ENCODE results near the gene NEK11.
"Not testable (repeated sequence)": the region's sequence is repeated elsewhere in the genome, so short reads cannot be mapped to it uniquely, and the experiment has no call there.

Gene NEK11

DNA sequence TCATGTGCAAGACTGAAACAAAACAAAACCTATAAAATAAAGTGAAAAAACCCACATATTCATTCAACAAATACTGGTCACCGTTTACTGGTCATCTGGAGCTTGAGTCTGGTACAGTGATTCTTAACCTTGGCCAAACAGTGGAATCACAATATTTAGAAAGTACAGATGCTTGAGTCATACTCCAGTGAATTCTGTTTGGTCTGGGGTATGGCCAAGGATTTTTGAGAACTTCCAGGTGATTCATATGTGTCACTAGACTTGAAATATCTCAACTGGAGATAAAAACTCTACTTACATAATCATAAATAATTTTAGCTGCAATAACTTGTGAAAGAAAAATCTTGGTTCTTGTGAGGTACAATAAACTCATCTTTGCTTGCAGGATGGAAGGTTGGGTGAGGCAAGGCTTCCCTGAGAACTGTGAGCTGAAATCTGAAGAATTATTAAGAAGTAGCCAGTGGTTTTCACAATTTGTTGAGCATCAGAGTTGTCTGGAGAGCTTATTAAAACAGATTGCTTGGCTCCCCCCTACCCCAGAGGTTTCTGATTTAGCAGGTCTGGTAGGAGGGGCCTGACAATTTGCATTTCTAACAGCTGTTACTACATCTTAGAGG lies 9.6 kb downstream of the NEK11 start:
- TF ChIP-seq, protein P1, sequence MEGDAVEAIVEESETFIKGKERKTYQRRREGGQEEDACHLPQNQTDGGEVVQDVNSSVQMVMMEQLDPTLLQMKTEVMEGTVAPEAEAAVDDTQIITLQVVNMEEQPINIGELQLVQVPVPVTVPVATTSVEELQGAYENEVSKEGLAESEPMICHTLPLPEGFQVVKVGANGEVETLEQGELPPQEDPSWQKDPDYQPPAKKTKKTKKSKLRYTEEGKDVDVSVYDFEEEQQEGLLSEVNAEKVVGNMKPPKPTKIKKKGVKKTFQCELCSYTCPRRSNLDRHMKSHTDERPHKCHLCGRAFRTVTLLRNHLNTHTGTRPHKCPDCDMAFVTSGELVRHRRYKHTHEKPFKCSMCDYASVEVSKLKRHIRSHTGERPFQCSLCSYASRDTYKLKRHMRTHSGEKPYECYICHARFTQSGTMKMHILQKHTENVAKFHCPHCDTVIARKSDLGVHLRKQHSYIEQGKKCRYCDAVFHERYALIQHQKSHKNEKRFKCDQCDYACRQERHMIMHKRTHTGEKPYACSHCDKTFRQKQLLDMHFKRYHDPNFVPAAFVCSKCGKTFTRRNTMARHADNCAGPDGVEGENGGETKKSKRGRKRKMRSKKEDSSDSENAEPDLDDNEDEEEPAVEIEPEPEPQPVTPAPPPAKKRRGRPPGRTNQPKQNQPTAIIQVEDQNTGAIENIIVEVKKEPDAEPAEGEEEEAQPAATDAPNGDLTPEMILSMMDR (conservative IDR thresholded peaks at IDR 0.05; ENCODE audit: control insufficient read depth, insufficient read depth, low read depth, low read length): no peak
- DNase-seq (ENCODE audit: low read depth): peak; percentile 88

DNA sequence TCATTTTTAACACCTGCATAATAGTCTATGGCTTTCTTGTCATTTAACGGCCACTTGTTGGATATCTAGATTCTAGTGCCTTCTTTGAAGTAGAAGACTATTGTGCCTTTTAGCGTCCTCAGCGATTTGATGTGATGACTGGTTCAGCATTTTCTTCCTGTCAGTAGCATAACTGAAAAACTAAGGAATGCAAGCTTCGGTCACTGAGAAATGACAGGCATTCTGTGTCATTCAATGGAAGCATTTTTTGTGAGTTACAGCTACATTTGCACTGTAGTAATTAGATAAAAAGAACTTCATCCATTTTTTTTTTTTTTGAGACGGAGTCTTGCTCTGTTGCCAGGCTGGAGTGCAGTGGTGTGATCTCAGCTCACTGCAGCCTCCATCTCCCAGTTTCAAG lies 10.3 kb downstream of the NEK11 start:
- H3K4me3 ChIP-seq (ENCODE audit: control insufficient read depth, low read depth, low read length): no peak overlapping the region
- no peak for DNase-seq (ENCODE audit: low read depth)
- TF ChIP-seq, protein P1 (conservative IDR thresholded peaks at IDR 0.05; ENCODE audit: control insufficient read depth, insufficient read depth, low read depth, low read length): no peak

More for the DNA sequence above, 9.6 kb downstream of the NEK11 start:
- H3K4me3 ChIP-seq (ENCODE audit: control insufficient read depth, low read depth, low read length): no peak overlapping the region

DNA sequence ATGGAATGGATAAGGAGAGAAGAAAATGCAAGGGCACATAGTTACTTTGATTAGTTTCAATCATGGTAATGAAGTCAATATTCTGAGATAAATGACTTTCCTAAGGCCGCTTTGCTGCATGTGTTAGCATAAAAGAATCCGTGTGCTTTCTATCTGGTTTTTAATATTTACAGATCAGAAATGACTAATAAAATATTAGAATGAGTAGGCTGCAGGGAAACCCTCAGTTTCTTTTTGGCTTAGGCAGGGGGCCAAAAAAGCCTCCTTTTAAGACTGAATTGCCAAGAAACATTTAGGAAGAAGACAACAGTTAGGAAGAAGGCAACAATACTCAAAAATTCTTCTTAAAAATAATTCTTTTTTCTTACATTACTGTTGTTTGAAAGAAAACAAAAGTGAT lies 11.6 kb downstream of the NEK11 start:
- peak; percentile 57 for DNase-seq (ENCODE audit: low read depth)
- TF ChIP-seq, protein P1 (conservative IDR thresholded peaks at IDR 0.05; ENCODE audit: control insufficient read depth, insufficient read depth, low read depth, low read length): no peak
- no peak overlapping the region for H3K4me3 ChIP-seq (ENCODE audit: control insufficient read depth, low read depth, low read length)

DNA sequence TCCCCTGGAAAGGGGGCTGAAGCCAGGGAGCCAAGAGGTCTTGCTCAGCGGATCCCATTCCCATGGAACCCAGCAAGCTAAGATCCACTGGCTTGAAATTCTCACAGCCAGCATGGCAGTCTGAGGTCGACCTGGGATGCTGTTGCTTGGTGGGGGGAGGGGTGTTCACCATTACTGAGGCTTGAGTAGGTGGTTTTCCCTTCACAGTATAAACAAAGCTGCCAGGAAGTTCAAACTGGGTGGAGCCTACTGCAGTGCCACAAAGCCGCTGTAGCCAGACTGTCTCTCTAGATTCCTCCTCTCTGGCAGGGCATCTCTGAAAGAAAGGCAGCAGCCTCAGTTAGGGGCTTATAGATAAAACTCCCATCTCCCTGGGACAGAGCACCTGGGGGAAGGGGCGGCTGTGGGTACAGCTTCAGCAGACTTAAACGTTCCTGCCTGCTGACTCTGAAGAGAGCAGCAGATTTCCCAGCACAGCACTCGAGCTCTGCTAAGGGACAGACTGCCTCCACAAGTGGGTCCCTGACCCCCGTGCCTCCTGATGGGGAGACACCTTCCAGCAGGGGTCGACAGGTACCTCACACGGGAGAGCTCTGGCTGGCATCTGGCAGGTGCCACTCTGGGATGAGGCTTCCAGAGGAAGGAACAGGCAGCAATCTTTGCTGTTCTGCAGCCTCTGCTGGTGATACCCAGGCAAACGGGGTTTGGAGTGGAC lies 15.8 kb downstream of the NEK11 start:
- not testable (repeated sequence) for DNase-seq (ENCODE audit: low read depth); H3K4me3 ChIP-seq (ENCODE audit: control insufficient read depth, low read depth, low read length)

DNA sequence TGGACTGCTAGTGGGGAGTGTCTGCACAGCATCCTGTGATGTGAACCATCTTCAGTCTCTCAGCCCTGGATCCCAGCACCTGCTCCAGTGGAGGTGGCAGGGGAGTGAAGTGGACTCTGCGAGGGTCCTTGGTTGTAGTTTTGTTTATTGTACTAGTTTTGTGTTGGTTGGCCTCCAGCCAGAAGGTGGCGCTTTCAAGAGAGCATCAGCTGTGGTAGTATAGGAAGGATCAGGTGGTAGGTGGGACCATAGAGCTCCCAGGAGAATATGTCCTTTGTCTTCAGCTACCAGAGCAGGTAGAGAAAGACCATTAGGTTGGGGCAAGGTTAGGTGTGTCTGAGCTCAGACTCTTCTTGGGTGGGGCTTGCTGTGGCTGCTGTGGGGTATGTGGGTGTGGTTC lies 20.9 kb downstream of the NEK11 start:
- TF ChIP-seq, protein P1 (conservative IDR thresholded peaks at IDR 0.05; ENCODE audit: control insufficient read depth, insufficient read depth, low read depth, low read length): no peak
- DNase-seq (ENCODE audit: low read depth): no peak
- H3K4me3 ChIP-seq (ENCODE audit: control insufficient read depth, low read depth, low read length): no peak overlapping the region

DNA sequence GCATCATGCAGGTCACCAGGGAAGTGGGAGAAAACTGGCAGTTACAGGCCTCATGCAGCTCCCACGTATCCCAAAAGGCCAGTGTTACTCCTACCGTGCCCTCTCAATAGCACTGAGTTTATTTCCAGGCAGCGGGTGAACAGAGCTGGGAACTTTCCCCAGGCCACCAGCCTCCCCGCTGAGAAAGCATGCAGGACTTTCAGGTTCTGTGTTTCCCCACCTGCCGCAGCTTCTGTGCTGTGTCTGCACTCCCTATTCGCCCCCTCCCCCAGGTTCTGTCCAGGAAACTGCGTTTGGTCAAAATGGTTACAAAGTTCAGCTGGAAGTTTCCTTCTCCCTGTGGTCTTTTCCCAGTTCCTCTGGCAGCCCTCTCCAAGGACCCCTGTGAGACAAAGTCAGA lies 21.4 kb downstream of the NEK11 start:
- H3K4me3 ChIP-seq (ENCODE audit: control insufficient read depth, low read depth, low read length): no peak overlapping the region
- TF ChIP-seq, protein P1 (conservative IDR thresholded peaks at IDR 0.05; ENCODE audit: control insufficient read depth, insufficient read depth, low read depth, low read length): no peak
- DNase-seq (ENCODE audit: low read depth): no peak

DNA sequence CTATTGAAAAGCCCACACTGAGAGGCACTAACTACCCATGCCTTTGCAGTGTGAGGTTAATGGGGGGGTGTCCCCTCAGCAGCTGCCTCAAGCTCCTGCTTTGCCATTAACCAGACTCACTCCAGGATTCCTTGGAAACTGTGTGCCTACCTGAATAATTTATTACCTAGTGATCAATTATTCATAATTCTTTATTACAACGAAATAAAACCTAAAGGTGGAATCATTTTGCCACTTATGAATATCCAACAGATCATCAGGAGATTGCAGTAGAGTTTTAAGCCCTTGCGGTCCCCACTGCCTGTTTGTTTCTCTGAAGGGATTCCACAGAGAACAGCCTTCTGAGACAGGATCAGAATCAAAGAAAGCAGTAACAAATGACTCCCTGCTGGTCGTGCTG lies 23.3 kb downstream of the NEK11 start:
- DNase-seq (ENCODE audit: low read depth): no peak
- H3K4me3 ChIP-seq (ENCODE audit: control insufficient read depth, low read depth, low read length): no peak overlapping the region
- TF ChIP-seq, protein P1 (conservative IDR thresholded peaks at IDR 0.05; ENCODE audit: control insufficient read depth, insufficient read depth, low read depth, low read length): no peak

Data from fibroblast of mammary gland (primary cell).